Endometrial microvascular endothelial cells (primary cell): Measurements from ENCODE around the gene MT1HL1. TPM values are rescaled to one million over a fixed set of nuclear protein-coding genes. Genes with fewer than 3 reads are reported as not detected.
"Not testable (repeated sequence)": the region's sequence is repeated elsewhere in the genome, so short reads cannot be mapped to it uniquely, and the experiment has no call there.

ENCODE experiments used
- in situ Hi-C: cut with HindIII; loops from 2 replicates; pipeline ENCODE4 v1.10.0; 2017; ENCODE audit warnings: low sequenced_read_pairs, low pct_unique_long_range_greater_than_20kb; ENCODE audit errors: inconsistent ontology term
- total RNA-seq: library from RNA; depleted of rRNA; stranded (reverse); fragments of >200 nt; gene quantifications from one replicate; pipeline ENCODE4 v1.2.3, GENCODE V29; 2015; ENCODE audit errors: inconsistent ontology term

Gene MT1HL1
- total RNA-seq, 1 donor from 2014 or later, result not detected

DNA sequence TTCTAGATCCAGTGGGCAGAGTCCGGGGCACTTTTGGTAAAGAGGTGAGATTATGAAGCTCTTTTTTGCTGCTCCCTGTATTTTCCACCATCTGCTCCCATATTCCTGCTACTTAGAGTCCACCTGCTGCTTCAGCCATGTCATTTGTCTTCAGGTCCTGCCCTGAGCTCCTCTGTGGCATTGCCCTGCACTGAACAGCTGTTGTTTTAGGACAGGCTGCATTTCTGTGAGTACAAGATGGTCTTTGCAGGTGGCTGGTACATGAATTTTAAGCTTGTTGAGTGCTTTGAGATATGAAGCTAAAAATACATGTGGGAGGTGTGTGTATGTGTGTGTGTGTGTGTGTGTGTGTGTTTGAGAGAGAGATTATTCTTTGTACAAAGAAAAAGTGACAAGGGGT is 21.9 kb downstream of the MT1HL1 start:
- in situ Hi-C loops, result no loop called here

- in situ Hi-C loops, result not testable (repeated sequence)
Measured at GRCh38 chr1:236981431-236981830, 22.8 kb downstream of the MT1HL1 start.

DNA sequence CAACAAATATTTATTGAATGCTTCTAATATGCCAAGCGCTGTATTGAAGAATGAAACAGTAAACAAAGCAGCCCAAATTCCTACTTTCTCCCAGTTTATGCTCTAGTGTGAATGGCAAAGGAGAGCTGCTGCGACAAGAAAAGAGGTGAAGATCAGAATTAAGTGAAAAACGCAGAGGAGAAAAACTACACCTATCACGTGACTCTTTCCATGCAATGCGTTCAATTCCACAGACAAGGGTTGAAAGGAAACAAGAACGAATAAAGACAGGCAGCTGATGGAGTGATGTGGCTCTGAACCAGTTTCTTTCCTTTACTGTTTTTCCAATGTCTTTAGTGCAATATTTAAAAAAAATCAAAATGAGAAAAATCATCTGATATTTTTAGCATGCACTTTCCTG is 23.6 kb downstream of the MT1HL1 start:
- in situ Hi-C loops, result no loop called here

DNA sequence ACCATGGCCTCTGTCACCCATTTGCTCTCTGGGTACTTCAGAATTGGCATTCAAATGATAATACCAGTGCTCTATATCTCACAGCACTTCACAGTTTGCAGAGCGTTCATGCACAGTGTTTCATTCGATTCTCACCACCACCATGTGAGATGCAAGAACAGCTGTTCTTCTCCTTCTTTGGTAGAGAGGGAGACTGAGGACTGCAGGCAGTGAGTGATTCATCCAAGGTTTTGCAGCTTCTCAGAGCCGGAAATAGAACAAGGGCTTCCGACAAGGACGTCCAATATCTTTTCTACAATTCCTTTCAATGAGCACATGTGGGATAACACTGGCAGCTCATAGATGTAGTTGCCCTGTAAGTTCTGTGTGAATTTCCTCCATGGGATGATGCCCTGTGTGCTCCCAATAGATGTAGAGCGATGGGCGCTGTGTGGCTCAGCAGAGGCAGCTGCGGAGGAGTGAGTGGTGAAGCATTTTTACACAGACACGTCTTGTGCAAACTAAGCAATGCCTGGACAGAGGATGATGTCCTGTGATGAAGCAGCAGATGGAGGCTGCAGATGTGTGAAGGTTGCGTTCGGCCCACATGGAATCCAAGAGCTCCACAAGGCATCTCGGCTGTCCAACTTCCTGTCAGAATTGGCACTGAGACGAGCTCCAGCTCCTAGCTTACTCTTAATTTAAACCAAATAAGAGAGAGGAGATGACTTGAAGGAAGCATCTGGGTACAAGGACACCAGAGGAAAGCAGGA is 24.9 kb downstream of the MT1HL1 start:
- in situ Hi-C loops, result no loop called here

GRCh38 chr1:236978740-236979139 is 25.5 kb downstream of the MT1HL1 start:
- in situ Hi-C loops, result no loop called here

GRCh38 chr1:236975461-236975860 is 28.8 kb downstream of the MT1HL1 start:
- in situ Hi-C loops, result no loop called here

- in situ Hi-C loops, result not testable (repeated sequence)
Measured at GRCh38 chr1:236974025-236974424, 30.2 kb downstream of the MT1HL1 start.

GRCh38 chr1:236966636-236967035 is 37.6 kb downstream of the MT1HL1 start:
- in situ Hi-C loops, result no loop called here

DNA sequence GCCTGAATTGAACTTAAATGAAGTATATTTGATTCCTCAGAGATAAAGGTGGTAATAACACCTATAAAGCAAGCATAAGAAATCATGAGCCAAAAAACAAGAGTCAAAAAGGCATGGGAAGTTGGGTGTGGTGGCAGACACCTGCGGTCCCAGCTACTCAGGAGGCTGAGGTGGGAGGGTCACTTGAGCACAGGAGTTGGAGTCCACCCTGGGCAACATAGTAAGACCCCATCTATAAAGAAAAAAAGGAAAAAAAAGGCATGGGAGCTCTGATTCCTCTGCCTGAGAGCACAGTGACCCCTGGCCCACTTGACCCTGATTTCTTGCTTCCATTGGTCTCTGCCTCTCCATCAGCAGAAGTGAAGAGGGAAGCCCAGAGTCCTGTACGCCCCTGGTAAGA is 40.3 kb downstream of the MT1HL1 start:
- in situ Hi-C loops, result no loop called here

DNA sequence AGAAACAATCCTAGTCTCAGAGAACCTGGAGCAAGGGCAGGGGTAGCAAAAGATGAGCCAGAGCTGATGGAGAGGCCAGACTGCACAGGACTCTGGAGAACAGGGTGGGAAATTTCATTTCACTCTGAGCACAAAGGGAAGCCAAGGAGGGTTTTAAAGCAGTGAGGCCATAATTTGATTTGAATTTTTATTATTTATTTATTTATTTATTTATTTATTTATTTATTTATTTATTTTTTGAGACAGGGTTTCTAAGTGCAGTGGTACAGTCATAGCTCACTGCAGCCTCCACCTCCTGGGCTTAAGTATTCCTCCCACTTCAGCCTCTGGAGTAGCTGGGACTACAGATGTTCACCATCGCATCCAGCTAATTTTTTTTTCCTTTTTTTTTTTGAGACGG is 45.1 kb downstream of the MT1HL1 start:
- in situ Hi-C loops, result no loop called here

DNA sequence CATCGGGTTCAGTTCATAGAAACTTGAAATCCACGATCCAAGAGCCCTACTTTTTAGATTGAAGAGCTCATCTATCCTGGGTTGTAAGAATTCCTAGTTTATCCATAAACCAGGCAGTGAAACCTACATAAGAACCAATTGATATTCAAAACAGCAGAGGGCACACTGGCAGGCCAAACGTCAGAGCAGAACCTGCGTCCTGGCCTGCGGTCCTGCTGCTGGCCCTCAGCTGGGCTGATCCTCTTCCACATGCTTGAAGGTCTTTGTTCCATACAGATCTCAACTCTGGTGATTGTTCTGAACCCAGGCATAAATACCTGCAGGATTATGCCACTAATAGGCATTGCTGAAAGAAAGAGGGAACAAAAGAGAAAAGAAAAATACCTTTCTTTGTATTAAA is 47.0 kb downstream of the MT1HL1 start:
- in situ Hi-C loops, result no loop called here

Other genes with a start within 250 kb of the MT1HL1 start
- 22.4 TPM for gene MTR, start 209.1 kb downstream of the MT1HL1 start, total RNA-seq
- not detected for gene RYR2, start 37.7 kb upstream of the MT1HL1 start, total RNA-seq